Transverse colon (tissue), 3 donors: ENCODE results near the gene CHST3.

Experiments used
- CTCF ChIP-seq, 5 experiments: fragments of 200-600 bp in 3 of 5; fragments of 450-650 bp in 2 of 5; sonication (generic) in 3 of 5; IDR thresholded peaks; 1 replicate in 2 of 5; 2 replicates in 3 of 5; pipeline ENCODE4 v1.5.1; 2016 to 2017; ENCODE audit warnings: antibody characterized with exemption in 5 of 5, inconsistent platforms in 3 of 5, mild to moderate bottlenecking in 2 of 5, moderate library complexity in 1 of 5
- EP300 ChIP-seq: sonication (generic); formaldehyde crosslinking; IDR thresholded peaks from one replicate; pipeline ENCODE4 v1.6.1; 2017; ENCODE audit warnings: antibody characterized with exemption, low read depth
- POLR2A ChIP-seq: fragments of 450-650 bp; IDR thresholded peaks from one replicate; pipeline ENCODE4 v1.6.1; 2016; ENCODE audit warnings: antibody characterized with exemption, mild to moderate bottlenecking, moderate library complexity

GRCh38 chr10:71975871-71976725 lies 11.9 kb downstream of the CHST3 start:
- TF ChIP-seq CTCF (IDR thresholded peaks at IDR 0.05) (no peak), POLR2A (no peak), EP300 (no peak)
